ENCODE measurements around the gene NTM.

GRCh38 chr11:132054822-132055221 lies 684.4 kb downstream of the NTM start:
- TF ChIP-seq CTCF (IDR thresholded peaks at IDR 0.05) (no peak), POLR2A (IDR thresholded peaks at IDR 0.05) (no peak), POLR2AphosphoS5 (IDR thresholded peaks at IDR 0.05) (no peak), EP300 (IDR thresholded peaks at IDR 0.05) (no peak)
